ENCODE data around the gene MDGA2.
"Not testable (repeated sequence)": the region's sequence is repeated elsewhere in the genome, so short reads cannot be mapped to it uniquely, and the experiment has no call there.

Gene MDGA2

DNA sequence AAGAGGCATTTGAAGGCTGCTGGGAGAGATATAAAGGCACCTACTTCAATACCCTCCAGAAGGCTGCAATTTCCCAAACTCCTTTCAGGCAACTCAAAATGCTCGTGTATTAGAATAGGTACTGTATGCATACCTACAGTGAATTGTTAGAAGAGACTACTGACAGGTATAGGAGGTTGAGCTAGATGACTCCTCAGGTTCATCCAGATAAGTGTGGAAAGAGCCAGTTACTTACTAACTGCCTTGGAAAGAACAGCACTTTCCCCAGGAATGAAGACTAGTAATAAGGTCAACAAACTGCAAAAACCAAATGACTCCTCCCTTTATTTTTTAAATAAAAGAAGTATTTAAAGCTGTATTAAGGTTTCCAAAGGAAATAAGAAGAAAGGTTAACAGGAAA lies 429.0 kb downstream of the MDGA2 start:
- in situ Hi-C loops (cut with HindIII; ENCODE audit: low sequenced_read_pairs): no loop called here

DNA sequence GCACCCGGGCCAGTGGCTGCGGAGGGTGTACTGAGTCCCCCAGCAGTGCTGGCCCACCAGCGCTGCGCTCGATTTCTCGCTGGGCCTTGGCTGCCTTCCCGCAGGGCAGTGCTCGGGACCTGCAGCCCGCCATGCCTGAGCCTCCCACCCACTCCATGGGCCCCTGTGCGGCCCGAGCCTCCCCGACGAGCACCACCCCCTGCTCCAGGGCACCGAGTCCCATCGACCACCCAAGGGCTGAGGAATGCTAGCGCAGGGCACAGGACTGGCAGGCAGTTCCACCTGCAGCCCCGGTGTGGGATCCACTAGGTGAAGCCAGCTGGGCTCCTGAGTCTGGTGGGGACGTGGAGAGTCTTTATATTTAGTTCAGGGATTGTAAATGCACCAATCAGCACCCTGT lies 432.8 kb downstream of the MDGA2 start:
- in situ Hi-C loops (cut with HindIII; ENCODE audit: low sequenced_read_pairs): not testable (repeated sequence)

DNA sequence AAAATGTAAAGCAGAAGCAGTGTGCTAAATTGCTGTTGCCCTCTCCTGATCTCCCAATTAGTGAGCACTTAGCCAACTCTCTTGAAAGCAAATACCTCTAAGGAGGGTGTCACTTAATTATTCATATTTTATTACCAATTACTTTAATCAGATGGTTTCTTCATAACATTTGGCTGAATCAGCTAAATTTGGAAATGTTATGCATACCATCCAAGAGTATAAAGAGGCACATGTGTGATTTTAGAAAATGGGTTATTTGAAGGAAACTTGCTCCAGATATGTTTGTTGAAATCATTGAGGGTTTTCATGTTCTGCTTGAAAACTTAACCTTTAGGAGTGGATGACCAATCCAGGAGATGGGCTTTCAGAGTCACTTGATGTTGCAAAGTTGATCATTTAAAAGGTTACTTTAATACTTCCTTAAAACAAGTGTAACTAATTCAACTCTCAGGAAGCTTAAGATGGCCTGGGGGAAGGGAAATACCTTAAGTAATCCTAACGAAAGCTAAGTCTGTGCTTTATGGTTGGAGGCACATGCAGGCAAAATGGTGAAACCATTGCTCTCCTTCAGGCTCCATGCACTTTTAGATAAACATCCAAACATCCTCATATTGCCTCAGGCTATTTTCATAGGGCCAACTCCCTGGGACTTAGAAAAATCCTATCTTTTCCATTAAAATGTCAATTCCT lies 434.5 kb downstream of the MDGA2 start:
- in situ Hi-C loops (cut with HindIII; ENCODE audit: low sequenced_read_pairs): no loop called here

DNA sequence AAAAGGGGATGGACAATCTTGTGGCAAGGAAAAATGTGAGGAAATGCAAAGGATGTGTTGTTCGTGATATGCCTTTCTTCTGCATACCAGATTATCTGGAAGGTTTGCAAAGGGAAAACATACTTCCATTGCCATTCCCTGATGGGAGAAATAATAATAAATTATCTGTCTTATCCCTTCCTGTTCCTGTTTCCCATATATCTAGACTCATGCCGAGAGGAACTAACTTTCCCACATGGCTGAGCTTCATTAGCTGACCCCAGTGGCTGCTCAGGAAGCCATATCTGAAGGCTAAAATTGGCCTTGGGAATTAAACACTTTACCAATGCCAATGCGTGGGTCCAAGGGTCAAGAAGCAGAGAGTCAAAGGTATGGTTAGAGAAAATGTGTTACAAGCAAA lies 439.8 kb downstream of the MDGA2 start:
- in situ Hi-C loops (cut with HindIII; ENCODE audit: low sequenced_read_pairs): no loop called here

DNA sequence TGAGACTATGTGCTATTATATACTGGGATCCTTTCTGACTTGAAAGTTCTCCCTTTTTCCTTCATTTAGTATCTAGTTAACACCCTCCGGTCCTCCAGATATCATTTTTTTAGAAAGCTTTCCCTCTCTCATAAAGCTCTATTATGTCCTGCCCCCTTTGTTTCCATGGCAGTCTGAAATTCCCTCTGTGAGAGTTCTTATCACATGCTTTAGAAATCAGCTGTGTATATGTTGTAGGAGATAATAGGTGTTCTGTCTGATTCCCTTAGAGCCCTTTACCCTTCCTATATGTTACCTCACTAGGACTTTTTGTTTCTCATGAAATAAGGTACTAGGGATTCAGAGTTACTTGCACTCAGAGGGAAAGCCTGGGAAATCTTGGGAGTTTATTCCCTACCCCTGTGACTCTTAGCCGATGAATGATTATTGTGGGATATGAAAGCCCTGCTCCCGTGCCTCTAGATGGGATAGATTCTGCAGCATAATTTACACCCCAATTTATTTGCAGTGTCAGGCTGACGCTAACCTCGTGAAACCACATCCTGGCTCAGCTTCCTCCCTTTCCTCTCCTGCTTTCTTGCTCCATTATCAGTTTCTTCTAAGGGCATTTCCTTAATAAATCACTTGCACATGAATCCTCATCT lies 448.4 kb downstream of the MDGA2 start:
- in situ Hi-C loops (cut with HindIII; ENCODE audit: low sequenced_read_pairs): no loop called here

DNA sequence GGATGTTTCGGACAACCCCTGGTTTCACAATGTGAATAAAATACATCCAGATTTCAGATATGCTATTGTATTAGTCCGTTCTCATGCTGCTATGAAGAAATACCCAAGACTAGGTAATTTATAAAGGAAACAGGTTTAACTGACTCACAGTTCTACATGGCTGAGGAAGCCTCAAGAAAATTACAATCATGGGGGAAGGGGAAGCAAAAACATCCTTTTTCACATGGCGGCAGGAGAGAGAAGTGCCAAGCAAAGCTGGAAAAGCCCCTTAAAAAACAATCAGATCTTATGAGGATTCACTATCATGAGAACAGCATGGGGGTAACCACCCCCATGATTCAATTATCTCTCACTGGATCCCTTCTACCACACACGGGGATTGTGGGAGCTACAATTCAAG lies 451.7 kb downstream of the MDGA2 start:
- in situ Hi-C loops (cut with HindIII; ENCODE audit: low sequenced_read_pairs): no loop called here

DNA sequence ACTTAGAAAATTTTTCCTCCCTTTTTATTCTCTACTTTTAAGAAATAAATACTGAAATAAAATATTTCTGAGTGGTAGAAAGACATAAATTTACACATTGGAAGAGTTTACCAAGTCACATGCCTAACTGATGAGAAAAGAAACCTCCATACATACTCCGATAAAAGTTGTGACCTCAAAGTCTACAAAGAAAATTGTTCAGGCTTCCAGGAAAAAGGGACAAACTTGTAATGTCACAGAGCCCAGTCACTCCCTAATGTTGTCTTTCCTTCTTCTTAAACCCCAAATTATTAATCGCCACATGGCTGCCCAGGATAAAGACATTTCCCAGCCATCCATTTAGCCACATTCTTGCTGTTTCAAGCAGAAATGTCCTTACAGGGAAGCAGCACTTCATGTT lies 455.3 kb downstream of the MDGA2 start:
- in situ Hi-C loops (cut with HindIII; ENCODE audit: low sequenced_read_pairs): no loop called here

DNA sequence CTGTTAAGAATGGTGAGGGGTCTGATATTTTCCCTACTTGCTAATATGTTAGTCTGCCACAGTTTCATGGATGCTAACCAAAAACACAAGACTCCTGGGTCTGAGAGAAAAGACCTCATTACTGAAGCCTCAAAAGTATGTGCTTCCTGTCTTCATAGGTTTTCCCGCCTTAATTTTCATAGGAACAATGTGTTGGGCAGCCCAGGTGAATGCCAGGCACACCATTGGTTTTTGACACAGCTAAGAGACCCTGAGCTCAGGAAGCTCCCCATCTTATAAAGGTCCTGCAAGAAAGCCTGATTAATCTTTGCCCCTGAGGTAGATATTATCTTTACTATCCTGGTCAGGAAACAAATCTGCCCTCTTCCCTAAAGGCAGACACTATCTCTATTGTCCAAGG lies 464.1 kb downstream of the MDGA2 start:
- in situ Hi-C loops (cut with HindIII; ENCODE audit: low sequenced_read_pairs): no loop called here

DNA sequence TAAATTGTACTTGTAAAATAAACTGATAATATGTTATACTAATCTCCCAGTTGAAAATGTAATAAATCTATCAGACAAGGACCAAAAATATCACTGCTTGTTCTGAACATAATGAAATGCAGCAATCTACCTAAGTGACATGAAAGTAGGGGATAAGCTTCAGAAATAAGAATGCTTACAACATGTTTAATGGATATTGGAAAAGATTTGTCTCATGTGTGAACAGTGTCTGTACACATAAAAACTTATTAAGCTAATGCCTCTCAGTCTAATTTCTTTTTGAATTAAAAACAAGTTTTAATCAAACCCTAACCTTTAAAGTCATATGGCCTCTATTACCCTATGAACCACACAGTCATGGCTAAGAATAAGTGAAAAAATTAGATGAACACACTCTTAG lies 465.3 kb downstream of the MDGA2 start:
- in situ Hi-C loops (cut with HindIII; ENCODE audit: low sequenced_read_pairs): no loop called here

DNA sequence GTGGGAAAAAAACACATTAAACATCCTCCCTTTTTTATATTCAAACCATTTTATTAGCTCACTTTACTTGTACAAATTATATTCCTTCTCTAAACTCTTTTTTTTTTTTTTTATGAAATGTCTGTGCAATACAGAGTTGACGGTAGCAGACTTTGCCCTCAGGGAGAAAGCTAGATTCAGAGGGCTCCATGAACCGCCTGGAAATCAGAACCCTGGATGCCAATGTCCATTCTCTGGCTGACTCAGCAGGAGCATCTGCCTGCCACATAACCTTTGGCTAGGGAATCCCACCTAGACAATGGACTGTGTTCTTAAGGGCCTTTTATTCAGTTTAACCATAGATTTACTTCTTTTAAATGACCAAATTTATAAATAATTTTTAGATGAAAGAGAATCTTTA lies 467.0 kb downstream of the MDGA2 start:
- in situ Hi-C loops (cut with HindIII; ENCODE audit: low sequenced_read_pairs): no loop called here

DNA sequence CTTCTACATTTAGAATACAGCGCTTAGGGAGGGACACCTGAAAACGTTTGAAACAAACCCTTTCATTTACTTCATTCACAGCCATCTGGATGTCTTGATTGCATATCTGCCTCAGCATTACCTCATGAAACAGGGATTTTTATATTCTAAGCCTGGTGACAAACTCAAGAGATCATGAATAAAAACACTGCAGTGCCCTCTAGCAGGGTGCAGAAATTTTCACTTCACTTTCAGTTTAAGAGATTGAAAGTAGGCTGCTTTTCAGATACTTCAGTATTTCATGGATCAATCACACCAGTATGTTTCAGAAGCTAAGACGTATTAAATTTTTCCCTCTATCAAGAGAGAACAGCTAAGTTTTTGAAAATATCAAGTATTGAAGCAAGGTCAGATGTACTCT lies 467.8 kb downstream of the MDGA2 start:
- in situ Hi-C loops (cut with HindIII; ENCODE audit: low sequenced_read_pairs): no loop called here

DNA sequence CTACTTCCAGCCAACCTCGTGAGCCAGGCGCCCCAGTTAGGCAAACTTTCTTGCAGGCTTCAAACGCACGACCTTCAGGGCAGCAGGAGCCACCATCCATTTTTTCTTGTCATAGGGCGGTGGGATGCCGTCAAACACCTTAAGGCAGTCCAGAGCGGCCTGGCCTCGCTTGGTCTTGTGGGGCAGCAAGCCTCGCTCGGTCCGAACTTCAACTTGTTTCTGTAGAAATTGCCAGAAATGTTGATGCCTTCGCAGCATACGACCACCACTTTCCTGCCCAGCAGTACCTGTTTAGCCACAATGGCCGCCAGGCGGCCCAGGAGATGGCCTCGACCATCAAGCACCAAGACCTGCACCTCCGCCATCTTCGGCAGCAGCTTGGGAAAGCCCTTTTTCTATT lies 474.7 kb downstream of the MDGA2 start:
- in situ Hi-C loops (cut with HindIII; ENCODE audit: low sequenced_read_pairs): no loop called here

DNA sequence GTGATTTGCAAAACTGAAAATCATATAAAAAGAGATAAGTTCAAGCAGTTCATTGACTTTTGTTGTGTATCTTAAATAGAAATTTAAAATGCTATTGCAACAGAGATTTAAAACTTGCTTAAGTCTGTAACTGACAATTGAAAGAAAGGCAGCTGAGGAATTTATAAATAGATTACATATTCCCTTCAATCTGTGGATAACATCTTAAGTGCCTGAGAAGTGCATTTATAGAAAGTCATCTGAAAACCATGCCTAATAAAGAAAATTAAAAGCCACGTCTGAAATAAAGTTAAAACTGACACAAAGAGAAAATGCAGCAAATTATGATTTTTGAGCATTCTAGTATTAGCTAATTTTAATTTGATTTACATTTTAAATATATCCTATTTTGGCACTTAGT lies 479.8 kb downstream of the MDGA2 start:
- in situ Hi-C loops (cut with HindIII; ENCODE audit: low sequenced_read_pairs): no loop called here

DNA sequence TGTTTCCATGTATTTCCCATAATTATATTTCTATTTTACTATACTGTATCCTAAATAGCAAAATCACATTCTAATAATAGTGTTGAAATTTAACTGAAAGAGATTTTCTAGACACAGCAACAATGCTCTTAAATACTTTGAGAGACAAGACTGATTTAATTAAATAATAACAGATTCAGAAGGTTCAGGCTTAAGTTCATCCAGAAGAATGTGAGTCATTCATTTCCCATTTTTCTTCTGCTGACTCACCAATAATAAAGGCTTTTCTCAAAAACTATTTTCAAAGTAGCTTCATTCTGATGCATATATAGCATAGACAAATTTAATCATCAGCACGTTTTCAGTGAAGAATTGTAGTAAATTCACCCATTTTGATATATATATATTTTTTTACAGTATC lies 481.4 kb downstream of the MDGA2 start:
- in situ Hi-C loops (cut with HindIII; ENCODE audit: low sequenced_read_pairs): no loop called here

DNA sequence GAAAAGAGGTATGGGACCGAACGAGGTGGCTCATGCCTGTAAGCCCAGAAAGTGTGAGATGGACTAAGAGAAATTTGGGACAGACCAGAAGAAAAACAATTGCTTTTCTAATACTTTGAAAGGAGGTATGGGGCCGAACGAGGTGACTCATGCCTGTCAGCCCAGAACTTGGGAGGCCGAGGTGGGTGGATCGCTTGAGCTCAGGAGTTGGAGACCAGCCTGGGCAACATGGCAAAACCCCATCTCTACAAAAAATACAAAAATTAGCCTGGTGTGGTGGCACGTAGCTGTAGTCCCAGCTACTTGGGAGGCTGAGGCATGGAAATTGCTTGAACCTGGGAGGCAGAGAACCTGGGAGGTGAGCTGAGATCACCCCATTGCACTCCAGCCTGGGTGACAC lies 483.2 kb downstream of the MDGA2 start:
- in situ Hi-C loops (cut with HindIII; ENCODE audit: low sequenced_read_pairs): not testable (repeated sequence)

DNA sequence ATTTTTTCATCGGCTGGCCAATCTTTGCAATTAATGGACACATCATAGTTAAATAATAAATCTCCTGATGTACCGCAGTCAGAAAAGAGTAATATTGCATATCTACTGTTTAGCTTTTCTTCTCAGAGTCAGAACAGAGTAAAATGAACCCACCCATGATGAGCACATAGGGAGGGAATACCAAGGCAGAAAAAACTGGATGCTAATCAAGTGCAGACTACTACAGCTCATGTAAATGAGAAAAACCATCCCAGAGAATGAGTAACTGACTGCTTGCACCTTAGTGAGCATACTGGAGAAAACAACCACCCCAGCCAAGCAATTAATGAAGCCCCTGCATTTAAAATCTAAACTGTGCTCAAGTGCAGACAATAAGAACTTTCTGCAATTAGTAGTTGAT lies 483.7 kb downstream of the MDGA2 start:
- in situ Hi-C loops (cut with HindIII; ENCODE audit: low sequenced_read_pairs): no loop called here

DNA sequence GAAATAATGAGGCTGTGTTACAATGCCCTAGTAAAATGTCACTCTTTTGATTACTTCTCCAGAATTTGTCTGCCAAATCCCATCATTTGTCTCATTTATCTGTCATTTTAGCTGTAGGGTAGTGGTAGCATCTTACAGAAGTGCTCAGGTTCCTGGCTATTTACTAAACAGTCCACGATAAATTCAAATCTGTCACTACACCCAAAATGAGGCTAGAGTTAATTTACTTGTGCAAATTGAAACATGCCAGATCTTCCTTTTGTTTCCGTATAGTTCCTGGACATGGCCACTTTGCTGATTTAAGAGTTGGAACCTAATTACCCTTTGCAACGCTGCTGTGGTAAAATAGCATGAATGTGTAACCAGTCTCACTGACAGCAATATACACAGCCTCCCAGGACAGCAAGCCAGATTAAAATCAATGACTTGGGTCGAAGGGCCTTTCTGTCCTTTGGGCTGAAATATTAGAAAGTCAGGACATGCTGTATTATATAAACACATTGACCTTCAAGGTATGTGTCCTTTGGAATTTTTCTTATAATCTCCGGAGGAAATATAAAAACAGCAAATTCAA lies 485.4 kb downstream of the MDGA2 start:
- in situ Hi-C loops (cut with HindIII; ENCODE audit: low sequenced_read_pairs): no loop called here

DNA sequence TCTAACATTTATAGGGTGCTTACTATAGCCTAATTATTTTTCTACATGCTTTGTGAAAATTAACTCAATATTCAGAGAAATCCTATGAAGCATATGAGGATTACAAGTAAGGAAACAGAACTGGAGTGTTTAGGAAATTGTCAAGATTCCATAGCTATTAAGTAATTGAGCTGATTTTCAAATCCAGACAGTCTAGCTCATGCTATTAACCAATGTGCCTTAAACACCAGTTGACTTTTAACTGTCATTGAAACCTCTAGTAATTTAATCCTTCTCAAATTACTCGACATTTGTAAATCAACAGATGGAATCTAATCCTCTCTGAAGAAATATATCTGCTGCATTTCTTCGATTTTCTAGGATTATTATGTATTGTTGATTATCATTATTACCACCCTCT lies 488.9 kb downstream of the MDGA2 start:
- in situ Hi-C loops (cut with HindIII; ENCODE audit: low sequenced_read_pairs): no loop called here

DNA sequence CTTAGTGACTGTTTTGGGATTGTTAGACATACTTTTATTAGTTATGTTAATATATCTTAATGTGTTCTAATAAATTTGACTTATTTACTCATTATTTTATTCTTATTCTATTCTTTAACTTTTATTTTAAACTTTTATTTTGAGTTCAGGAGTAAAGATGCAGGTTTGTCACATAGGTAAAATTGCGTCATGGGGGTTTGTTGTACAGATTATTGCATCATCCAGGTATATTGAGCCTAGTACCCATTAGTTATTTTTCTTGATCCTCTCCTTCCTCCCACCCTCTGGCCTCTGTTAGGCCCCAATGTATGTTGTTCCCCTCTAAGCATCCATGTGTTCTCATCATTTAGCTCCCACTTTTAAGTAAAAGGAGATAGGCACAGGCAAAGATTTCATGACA lies 495.5 kb downstream of the MDGA2 start:
- in situ Hi-C loops (cut with HindIII; ENCODE audit: low sequenced_read_pairs): no loop called here

DNA sequence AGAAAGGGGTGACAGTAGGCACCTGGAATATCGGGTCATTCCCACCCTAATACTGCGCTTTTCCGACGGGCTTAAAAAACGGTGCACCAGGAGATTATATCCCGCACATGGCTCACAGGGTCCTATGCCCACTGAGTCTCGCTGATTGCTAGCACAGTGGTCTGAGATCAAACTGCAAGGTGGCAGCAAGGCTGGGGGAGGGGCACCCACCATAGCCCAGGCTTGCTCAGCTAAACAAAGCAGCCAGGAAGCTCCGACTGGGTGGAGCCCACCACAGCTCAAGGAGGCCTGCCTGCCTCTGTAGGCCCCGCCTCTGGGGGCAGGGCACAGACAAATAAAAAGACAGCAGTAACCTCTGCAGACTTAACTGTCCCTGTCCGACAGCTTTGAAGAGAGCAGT lies 503.5 kb downstream of the MDGA2 start:
- in situ Hi-C loops (cut with HindIII; ENCODE audit: low sequenced_read_pairs): not testable (repeated sequence)

DNA sequence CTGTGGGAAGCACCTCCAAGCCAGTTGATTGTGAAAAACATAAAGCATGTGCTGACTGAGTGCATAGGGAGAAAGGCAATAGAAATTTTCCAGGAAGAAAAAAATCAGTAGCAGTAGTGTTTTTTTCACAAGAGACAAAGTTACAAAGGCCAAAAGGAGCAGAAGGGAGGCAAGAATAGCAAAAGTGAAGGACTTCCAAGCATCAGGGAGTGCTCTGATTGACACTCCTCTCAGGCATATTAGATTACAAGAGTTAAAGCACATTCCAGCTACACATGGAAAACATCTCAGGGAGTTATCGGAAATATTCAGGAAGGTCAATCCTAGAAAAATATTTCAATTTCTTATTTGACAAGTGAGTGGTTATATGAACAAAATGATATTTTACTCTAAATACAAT lies 508.0 kb downstream of the MDGA2 start:
- in situ Hi-C loops (cut with HindIII; ENCODE audit: low sequenced_read_pairs): no loop called here

DNA sequence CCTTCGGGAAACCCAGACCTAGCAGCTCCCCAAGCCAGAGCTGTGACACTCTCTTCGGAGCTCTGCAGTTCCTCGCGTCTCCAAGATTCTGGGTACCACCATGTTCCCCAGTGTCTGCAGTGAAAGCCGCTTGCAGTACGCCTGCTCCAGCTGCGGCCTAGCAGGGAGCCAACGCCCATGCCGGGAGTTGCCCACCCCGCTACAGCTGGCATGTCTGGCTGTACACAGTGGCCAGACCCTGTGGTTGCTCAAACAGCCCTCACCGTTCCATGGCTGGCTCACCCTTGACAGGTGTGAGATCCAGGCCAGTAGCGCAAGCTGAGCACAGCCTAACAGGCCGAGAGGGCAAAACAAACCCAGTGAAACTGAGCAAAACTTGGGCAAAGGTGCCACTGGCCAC lies 520.0 kb downstream of the MDGA2 start:
- in situ Hi-C loops (cut with HindIII; ENCODE audit: low sequenced_read_pairs): no loop called here
